Measurements from ENCODE around the gene MAPKAPK5. TPM values are rescaled to one million over a fixed set of nuclear protein-coding genes. Genes with fewer than 3 reads are reported as not detected.
A peak's percentile ranks its signal among the peaks of the same experiment; 100 is the strongest.
"Not testable (repeated sequence)": the region's sequence is repeated elsewhere in the genome, so short reads cannot be mapped to it uniquely, and the experiment has no call there.

The MAPKAPK5 gene
- total RNA-seq, 1 experiment from 2014 or later, result 87.7 TPM

DNA sequence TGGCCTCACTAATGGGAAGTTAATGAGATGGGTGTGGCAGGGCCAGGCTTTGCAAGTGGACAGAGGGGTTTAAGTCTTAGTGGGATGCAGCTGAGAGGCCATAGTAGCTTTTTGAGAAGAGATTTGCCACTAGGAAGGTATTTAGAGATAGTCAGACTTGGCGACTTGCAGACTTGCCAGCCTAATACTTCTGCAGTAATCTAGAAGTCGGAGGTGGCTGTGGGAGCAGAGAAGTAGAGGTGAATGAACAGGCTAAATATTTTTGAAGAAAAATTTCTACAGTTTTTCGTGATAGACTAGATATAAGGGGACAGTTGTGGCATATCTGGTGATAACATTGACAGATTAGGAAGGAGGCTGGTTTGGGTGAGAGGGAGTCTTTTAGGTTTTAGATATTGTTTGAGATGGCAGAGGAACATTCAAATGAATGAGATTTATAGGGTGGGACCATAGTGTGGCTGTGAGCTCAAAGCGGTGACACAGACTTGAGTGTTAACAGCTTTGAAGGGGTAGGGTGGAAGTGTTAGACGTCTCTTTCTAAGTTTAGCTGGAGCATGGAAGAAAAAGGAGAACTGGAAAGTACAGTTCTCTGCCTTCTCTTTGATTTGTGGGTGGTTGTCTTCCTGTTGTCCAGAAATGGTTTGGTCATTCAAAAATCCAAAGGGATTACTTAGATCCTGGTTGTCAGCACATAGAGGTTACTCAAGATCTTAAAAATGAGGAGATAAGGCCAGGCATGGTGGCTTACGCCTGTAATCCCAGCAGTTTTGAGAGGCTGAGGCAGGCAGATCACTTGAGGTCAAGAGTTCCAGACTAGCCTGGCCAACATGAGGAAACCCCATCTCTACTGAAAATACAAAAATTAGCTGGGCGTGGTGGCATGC, 44.9 kb downstream of the MAPKAPK5 start:
- no peak for DNase-seq (ENCODE audit: low spot score)

DNA sequence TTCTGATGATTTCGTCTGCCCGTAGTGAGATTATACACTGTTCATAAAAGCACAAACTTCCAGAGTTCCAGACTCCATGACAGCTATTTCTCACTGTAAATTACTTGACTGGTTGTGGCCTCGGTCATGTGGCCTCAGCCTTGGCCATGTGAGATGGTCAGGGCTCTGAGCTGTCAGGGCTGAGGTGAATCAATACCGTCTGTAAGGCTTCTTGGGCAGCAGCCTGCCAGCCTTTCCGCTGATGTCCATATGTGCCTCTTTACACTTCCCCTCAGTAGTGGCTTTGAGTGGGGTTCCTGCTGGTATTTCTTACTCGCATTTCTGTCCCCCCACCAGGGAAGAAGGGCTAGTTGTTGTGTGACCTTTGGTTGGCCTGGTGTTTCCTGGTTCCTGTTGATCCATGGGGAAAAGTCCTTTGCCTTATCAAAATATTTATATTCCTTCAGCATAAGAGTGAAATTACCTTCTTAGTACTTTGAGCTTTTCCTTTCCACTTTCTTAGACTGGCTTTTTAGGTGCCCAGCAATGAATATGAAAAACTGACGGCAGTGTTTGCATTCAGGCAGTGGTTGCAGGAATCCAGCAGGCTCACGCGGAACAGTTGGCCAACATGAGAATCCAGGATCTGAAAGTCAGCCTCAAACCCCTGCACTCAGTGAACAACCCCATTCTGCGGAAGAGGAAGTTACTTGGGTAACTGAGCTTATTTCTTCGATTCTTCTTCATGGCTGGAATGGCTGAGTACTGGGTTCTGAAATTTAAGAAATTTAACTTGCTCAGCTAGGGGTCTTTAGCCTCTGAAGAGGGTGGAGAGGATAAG, 46.1 kb downstream of the MAPKAPK5 start:
- no peak for DNase-seq (ENCODE audit: low spot score)

DNA sequence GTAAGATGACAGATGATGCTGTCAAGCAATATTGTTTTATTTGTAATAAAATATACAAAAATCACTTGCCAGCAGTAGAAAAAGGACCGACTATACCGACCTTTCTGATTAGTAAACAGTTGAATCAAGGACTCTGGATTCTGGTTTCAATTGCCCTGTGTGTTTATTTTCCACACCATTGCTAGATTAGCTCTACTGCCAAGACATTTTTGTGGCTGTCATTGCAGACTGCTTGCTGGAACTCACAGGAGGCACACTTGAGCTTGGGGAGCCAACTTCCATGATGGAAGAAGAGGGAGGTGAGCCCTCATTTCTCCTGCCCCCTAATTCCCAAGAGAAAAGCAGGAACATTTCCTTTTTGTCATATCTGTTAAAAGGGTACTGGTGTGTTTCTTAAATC, 51.3 kb downstream of the MAPKAPK5 start:
- no peak for DNase-seq (ENCODE audit: low spot score)

- DNase-seq (ENCODE audit: low spot score), result no peak
Measured at GRCh38 chr12:111894556-111894955, 52.5 kb downstream of the MAPKAPK5 start.

GRCh38 chr12:111901182-111901581, 59.2 kb downstream of the MAPKAPK5 start:
- no peak for DNase-seq (ENCODE audit: low spot score)

GRCh38 chr12:111904446-111904975, 62.5 kb downstream of the MAPKAPK5 start:
- DNase-seq (ENCODE audit: low spot score), result no peak

DNA sequence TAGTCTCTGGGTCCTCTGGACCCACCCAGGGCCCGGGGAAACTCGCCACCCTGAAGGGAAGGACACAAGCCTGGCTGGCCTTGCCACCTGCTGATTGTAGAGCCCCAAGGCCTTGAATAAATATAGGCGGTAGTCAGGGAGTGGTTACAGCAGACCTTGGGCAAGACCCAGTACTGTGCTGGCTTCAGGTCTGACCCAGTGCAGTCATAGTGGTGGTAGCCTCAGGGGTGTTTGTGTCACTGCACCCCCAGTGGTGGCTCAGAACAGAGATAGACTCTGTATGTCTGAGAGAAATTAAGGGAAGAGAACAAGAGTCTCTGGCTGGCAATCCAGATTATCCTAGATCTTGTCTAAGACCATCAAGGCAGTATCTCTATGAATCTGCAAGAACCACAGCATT, 63.5 kb downstream of the MAPKAPK5 start:
- DNase-seq (ENCODE audit: low spot score), result no peak

- no peak for DNase-seq (ENCODE audit: low spot score)
Measured at GRCh38 chr12:111907740-111908139, 65.7 kb downstream of the MAPKAPK5 start.

- no peak for DNase-seq (ENCODE audit: low spot score)
Measured at GRCh38 chr12:111925171-111925570, 83.1 kb downstream of the MAPKAPK5 start.

DNA sequence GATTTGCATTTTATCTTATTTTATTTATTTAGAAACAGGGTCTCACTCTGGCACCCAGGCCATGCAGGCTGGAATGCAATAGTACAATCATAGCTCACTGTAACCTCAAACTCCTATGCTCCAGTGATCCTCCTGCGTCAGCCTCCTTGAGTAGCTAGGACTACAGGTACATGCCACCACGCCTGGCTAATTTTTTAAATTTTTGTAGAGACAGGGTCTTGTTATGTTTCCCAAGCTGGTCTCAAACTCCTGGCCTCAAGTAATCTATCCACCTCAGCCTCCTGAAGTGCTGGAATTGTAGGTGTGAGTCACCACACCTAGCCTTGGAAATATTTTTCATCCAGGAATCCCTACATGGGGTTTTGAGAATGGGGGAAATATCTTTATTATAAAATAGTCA, 84.6 kb downstream of the MAPKAPK5 start:
- DNase-seq (ENCODE audit: low spot score), result no peak

- no peak for DNase-seq (ENCODE audit: low spot score)
Measured at GRCh38 chr12:111927346-111927745, 85.3 kb downstream of the MAPKAPK5 start.

- DNase-seq (ENCODE audit: low spot score), result no peak
Measured at GRCh38 chr12:111932241-111932640, 90.2 kb downstream of the MAPKAPK5 start.

DNA sequence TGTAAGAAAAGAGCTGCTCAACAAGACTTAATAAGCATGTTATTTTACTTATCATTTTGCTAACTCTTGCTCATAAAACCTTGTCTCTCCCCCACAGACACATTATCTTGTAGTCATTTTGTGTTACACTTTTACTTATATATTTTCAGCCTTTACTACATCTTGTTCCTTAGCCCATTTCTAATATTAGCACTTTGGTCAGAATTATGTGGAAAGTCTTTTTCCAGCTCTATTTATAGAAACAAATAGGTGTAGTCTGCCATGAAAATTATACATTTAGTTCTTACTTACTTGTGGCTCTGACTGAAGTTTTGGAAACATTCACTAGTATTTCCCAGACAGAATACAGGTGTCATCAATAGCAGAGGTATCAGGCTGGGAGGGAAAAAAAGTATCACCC, 94.8 kb downstream of the MAPKAPK5 start:
- DNase-seq (ENCODE audit: low spot score), result no peak

- no peak for DNase-seq (ENCODE audit: low spot score)
Measured at GRCh38 chr12:111937429-111937828, 95.4 kb downstream of the MAPKAPK5 start.

- peak; percentile 27 for DNase-seq (ENCODE audit: low spot score)
Measured at GRCh38 chr12:111942557-111942956, 100.5 kb downstream of the MAPKAPK5 start.

GRCh38 chr12:111943929-111944328, 101.9 kb downstream of the MAPKAPK5 start:
- DNase-seq (ENCODE audit: low spot score), result no peak

DNA sequence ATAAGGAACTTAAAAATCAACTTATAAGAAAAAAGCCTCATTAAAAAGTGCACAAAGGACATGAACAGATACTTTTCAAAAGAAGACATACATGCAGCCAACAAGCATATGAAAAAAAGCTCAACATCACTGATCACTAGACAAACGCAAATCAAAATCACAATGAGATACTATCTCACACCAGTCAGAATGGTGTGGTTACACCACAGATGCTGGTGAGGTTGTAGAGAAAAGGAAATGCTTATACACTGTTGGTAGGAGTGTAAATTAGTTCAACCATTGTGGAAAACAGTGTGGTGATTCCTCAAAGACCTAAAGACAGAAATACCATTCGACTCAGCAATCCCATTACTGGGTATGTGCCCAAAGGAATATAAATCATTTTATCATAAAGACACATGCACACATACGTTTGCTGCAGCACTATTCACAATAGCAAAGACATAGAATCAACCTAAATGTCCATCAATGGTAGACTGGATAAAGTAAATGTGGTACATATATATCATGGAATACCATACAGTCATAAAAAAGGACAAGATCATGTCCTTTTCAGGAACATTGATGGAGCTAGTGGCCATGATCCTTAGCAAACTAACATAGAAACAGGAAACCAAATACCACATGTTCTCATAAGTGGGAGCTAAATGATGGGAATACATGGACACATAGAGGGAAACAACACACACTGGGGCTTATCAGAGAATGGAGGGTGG, 109.1 kb downstream of the MAPKAPK5 start:
- DNase-seq (ENCODE audit: low spot score), result not testable (repeated sequence)
